Subcutaneous adipose tissue (tissue), 4 donors: ENCODE data around the gene IFNL2. TPM values are rescaled to one million over a fixed set of nuclear protein-coding genes. Genes with fewer than 3 reads are reported as not detected.

Source experiments
- total RNA-seq, 4 donors: library from RNA; depleted of rRNA; stranded (reverse); fragments of >200 nt; gene quantifications; one replicate each; pipeline ENCODE4 v1.1.0, GENCODE V29; 2016
- TF ChIP-seq, protein P1 (sequence below): fragments of 450-650 bp; IDR thresholded peaks from one replicate; pipeline ENCODE4 v1.5.1; 2016; ENCODE audit warnings: low read depth, mild to moderate bottlenecking, control low read depth, antibody characterized with exemption, moderate library complexity

The IFNL2 gene
- total RNA-seq, 4 donors from 2014 or later = not detected

DNA sequence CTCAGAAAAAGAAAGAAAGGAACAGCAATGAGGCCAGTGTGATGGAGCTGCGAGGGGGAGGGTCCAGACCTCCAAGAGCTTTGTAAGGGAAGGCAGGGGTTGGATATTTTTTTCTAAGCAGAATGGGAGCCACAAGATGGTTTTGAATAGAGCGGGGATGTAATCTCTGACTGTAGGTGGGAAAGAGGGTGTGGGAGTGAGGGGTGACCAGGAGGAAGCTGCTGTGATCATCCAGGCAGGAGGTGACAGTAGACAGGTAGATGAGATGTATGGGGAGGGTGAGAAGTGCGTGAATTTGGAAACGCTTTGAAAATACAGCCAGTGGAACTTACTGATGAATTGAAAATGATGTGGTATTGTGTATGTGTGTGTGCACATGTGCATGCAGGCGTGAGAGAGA, 7.4 kb downstream of the IFNL2 start:
- TF ChIP-seq, protein P1, sequence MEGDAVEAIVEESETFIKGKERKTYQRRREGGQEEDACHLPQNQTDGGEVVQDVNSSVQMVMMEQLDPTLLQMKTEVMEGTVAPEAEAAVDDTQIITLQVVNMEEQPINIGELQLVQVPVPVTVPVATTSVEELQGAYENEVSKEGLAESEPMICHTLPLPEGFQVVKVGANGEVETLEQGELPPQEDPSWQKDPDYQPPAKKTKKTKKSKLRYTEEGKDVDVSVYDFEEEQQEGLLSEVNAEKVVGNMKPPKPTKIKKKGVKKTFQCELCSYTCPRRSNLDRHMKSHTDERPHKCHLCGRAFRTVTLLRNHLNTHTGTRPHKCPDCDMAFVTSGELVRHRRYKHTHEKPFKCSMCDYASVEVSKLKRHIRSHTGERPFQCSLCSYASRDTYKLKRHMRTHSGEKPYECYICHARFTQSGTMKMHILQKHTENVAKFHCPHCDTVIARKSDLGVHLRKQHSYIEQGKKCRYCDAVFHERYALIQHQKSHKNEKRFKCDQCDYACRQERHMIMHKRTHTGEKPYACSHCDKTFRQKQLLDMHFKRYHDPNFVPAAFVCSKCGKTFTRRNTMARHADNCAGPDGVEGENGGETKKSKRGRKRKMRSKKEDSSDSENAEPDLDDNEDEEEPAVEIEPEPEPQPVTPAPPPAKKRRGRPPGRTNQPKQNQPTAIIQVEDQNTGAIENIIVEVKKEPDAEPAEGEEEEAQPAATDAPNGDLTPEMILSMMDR = no peak

DNA sequence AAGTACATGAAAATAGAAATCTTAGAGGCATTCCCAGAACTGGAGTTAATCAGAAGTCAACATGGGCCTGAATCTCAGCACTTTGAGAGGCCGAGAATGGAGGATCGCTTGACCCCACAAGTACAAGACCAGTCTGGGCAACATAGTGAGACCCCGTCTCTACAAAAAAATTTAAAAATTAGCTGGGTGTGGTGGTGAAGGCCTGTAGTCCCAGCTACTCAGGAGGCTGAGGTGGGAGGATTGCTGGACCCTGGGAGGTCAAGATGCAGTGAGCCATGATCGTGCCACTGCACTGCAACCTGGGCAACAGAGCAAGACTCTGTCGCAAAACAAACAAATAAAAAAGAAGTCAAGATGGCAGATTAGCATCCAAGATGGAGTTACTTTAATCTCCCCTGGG, 8.5 kb downstream of the IFNL2 start:
- TF ChIP-seq, protein P1 = no peak

DNA sequence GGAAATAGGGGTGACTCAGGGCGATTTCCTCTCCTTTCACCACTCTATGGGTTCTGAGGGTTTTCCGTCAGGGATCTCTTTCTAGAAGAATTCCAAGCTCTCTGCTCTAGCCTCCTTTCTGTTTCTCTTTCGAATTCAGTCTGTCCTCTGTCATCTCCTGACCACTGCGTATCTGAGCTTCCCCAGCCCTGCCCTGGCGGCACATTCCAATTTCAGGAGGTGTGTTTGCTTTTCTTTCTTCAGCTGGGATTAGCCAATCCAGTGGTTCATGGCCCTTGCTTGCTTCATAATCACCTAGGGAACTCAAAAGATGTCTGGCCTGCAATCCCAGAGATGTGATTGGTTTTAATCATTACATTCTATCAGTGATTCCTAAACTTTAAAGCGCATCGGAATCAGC, 9.4 kb downstream of the IFNL2 start:
- TF ChIP-seq, protein P1 = no peak

DNA sequence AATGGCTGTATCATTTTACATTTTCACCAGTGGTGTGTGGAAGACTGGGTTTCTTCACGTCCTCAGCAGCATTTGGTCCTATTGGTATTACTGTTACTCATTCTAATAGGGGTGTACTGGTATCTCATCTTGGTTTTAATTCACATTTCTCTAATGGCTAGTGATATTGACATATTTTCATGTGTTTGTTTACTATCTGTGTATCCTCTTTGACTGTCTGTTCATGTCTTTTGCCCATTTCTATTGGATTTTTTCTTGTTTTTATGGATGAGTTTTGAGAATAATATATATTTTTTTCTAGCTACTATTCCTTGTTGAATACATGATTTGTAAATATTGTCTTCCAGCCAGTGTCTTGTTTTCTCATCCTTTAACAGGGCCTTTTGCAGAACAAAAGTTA, 13.8 kb downstream of the IFNL2 start:
- TF ChIP-seq, protein P1 = no peak

DNA sequence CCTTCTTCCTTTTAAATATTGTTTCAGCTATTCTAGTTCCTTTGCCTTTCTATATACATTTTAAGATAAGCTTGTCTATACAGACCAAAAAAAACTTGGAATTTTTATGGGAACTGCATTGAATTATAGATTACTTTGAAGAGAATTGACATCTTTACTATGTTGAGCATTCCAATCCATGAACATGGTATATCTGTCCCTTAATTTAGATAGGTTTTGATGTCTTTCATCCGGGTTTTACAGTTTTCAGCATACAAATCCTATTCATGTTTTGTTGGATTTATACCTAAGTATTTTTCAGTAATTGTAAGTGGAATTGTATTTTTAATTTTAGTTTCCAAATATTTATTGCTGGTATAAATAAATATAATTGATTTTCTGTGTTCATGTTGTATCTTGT, 15.8 kb downstream of the IFNL2 start:
- TF ChIP-seq, protein P1 = no peak

DNA sequence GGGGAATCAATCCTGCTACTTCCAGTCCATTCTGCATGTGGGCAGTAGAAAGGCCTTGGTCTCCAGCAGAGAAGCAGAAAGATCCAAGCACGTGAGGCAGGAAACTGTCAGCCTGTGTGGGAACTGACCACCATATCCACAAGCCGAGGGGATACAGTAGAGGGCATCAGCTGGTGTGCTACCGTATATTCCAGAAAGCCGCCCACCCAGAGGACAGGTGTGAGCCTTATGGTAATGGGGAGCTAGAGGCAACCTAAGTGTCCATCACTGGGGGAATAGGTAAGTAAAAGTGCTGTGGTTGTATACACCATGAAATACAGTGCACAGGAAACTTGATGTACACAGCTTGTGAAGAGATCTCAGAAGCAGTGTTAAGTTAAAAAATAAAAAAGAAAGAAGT, 25.2 kb downstream of the IFNL2 start:
- TF ChIP-seq, protein P1 = no peak

DNA sequence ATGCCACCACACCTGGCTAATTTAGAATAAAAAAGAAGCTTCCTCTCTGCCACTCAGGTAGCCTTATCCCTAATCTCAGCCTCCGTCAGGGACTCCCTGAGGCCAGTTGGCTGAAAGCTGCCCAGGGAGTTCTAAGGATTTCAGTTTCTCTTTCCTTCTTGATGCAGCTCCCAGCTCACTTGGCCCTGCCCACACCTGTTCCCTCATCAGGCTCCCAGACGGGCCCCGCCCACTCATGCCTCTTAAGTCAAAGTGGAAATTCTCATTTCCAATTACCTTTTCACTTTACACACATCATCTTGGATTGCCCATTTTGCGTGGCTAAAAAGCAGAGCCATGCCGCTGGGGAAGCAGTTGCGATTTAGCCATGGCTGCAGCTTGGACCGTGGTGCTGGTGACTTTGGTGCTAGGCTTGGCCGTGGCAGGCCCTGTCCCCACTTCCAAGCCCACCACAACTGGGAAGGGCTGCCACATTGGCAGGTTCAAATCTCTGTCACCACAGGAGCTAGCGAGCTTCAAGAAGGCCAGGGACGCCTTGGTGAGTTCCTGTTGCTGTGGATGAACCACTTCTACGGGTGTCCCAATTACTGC, 28.0 kb downstream of the IFNL2 start, which contains the start of gene IFNL1:
Gene IFNL1 (plus strand): TSS at position 353 of the 591 bp plus-strand sequence. CDS start 15 bp downstream, at position 368.
- TF ChIP-seq, protein P1 = no peak
